ENCODE measurements around the gene EXOC6. TPM values are rescaled to one million over a fixed set of nuclear protein-coding genes. Genes with fewer than 3 reads are reported as not detected.
A peak's percentile ranks its signal among the peaks of the same experiment; 100 is the strongest.

EXOC6 gene
- total and polyA plus RNA-seq, 2 donors: 10.6 to 17.4 TPM

- H3K4me3 ChIP-seq (ENCODE audit: low read length in 2 of 2): no peak overlapping the region
- no peaks in the 10 kb centered on the region for H3K9me3 ChIP-seq (ENCODE audit: control insufficient read depth in 2 of 2, insufficient read depth in 1 of 2, low read length in 1 of 2)
- peaks cover 0 to 3% of the 10 kb centered on the region in 2 donors for H3K36me3 ChIP-seq (ENCODE audit: control insufficient read depth in 2 of 2, insufficient read depth in 2 of 2, low read length in 1 of 2)
- H3K27me3 ChIP-seq (ENCODE audit: control insufficient read depth in 2 of 2, insufficient read depth in 1 of 2, low read length in 1 of 2): no peaks in the 10 kb centered on the region
- WGBS: 97% methylated on average over 2 of the region's 2 CpGs
- no peak for DNase-seq (ENCODE audit: low read depth in 6 of 9, low spot score in 9 of 9)
- H3K27ac ChIP-seq (ENCODE audit: low read depth in 1 of 2, low read length in 1 of 2): no peak overlapping the region
- H3K4me1 ChIP-seq (ENCODE audit: control insufficient read depth in 2 of 2, insufficient read depth in 2 of 2, low read length in 2 of 2): no peaks in the 10 kb centered on the region
Observed at GRCh38 chr10:93028883-93029282, 180.6 kb downstream of the EXOC6 start.

- H3K27ac ChIP-seq (ENCODE audit: low read depth in 1 of 2, low read length in 1 of 2): no peak overlapping the region
- H3K36me3 ChIP-seq (ENCODE audit: control insufficient read depth in 2 of 2, insufficient read depth in 2 of 2, low read length in 1 of 2): peaks cover 0 to 3% of the 10 kb centered on the region in 2 donors
- no peaks in the 10 kb centered on the region for H3K4me1 ChIP-seq (ENCODE audit: control insufficient read depth in 2 of 2, insufficient read depth in 2 of 2, low read length in 2 of 2)
- no peaks in the 10 kb centered on the region for H3K9me3 ChIP-seq (ENCODE audit: control insufficient read depth in 2 of 2, insufficient read depth in 1 of 2, low read length in 1 of 2)
- no peak for DNase-seq (ENCODE audit: low read depth in 6 of 9, low spot score in 9 of 9)
- no peaks in the 10 kb centered on the region for H3K27me3 ChIP-seq (ENCODE audit: control insufficient read depth in 2 of 2, insufficient read depth in 1 of 2, low read length in 1 of 2)
- no peak overlapping the region for H3K4me3 ChIP-seq (ENCODE audit: low read length in 2 of 2)
Observed at GRCh38 chr10:93030409-93030808, 182.1 kb downstream of the EXOC6 start.

- no peak overlapping the region for H3K27ac ChIP-seq (ENCODE audit: low read depth in 1 of 2, low read length in 1 of 2)
- no peaks in the 10 kb centered on the region for H3K36me3 ChIP-seq (ENCODE audit: control insufficient read depth in 2 of 2, insufficient read depth in 2 of 2, low read length in 1 of 2)
- no peaks in the 10 kb centered on the region for H3K27me3 ChIP-seq (ENCODE audit: control insufficient read depth in 2 of 2, insufficient read depth in 1 of 2, low read length in 1 of 2)
- DNase-seq (ENCODE audit: low read depth in 6 of 9, low spot score in 9 of 9): no peak
- H3K4me1 ChIP-seq (ENCODE audit: control insufficient read depth in 2 of 2, insufficient read depth in 2 of 2, low read length in 2 of 2): no peaks in the 10 kb centered on the region
- H3K4me3 ChIP-seq (ENCODE audit: low read length in 2 of 2): no peak overlapping the region
- H3K9me3 ChIP-seq (ENCODE audit: control insufficient read depth in 2 of 2, insufficient read depth in 1 of 2, low read length in 1 of 2): no peaks in the 10 kb centered on the region
- WGBS: 95% methylated on average over 5 of the region's 5 CpGs
Observed at GRCh38 chr10:93032105-93032808, 183.9 kb downstream of the EXOC6 start.

- no peak overlapping the region for H3K27ac ChIP-seq (ENCODE audit: low read depth in 1 of 2, low read length in 1 of 2)
- no peak for DNase-seq (ENCODE audit: low read depth in 6 of 9, low spot score in 9 of 9)
- H3K4me3 ChIP-seq (ENCODE audit: low read length in 2 of 2): no peak overlapping the region
- no peaks in the 10 kb centered on the region for H3K9me3 ChIP-seq (ENCODE audit: control insufficient read depth in 2 of 2, insufficient read depth in 1 of 2, low read length in 1 of 2)
- WGBS: 100% methylated on average over 1 of the region's 1 CpG
- H3K4me1 ChIP-seq (ENCODE audit: control insufficient read depth in 2 of 2, insufficient read depth in 2 of 2, low read length in 2 of 2): no peaks in the 10 kb centered on the region
- H3K27me3 ChIP-seq (ENCODE audit: control insufficient read depth in 2 of 2, insufficient read depth in 1 of 2, low read length in 1 of 2): no peaks in the 10 kb centered on the region
- H3K36me3 ChIP-seq (ENCODE audit: control insufficient read depth in 2 of 2, insufficient read depth in 2 of 2, low read length in 1 of 2): no peaks in the 10 kb centered on the region
Observed at GRCh38 chr10:93032809-93033137, 184.5 kb downstream of the EXOC6 start.

- Histone ChIP-seq H3K36me3 (ENCODE audit: control insufficient read depth in 2 of 2, insufficient read depth in 2 of 2, low read length in 1 of 2) (no peaks in the 10 kb centered on the region), H3K9me3 (ENCODE audit: control insufficient read depth in 2 of 2, insufficient read depth in 1 of 2, low read length in 1 of 2) (no peaks in the 10 kb centered on the region), H3K4me3 (ENCODE audit: low read length in 2 of 2) (no peak overlapping the region), H3K27me3 (ENCODE audit: control insufficient read depth in 2 of 2, insufficient read depth in 1 of 2, low read length in 1 of 2) (no peaks in the 10 kb centered on the region), H3K27ac (ENCODE audit: low read depth in 1 of 2, low read length in 1 of 2) (no peak overlapping the region), H3K4me1 (ENCODE audit: control insufficient read depth in 2 of 2, insufficient read depth in 2 of 2, low read length in 2 of 2) (no peaks in the 10 kb centered on the region)
- no peak for DNase-seq (ENCODE audit: low read depth in 6 of 9, low spot score in 9 of 9)
- 94% methylated on average over 1 of the region's 1 CpG for WGBS
Observed at GRCh38 chr10:93034426-93034825, 186.1 kb downstream of the EXOC6 start.

GRCh38 chr10:93039110-93039509, 190.8 kb downstream of the EXOC6 start:
- 98% methylated on average over 1 of the region's 1 CpG for WGBS
- no peak for DNase-seq (ENCODE audit: low read depth in 6 of 9, low spot score in 9 of 9)

GRCh38 chr10:93039721-93040120, 191.4 kb downstream of the EXOC6 start:
- Histone ChIP-seq H3K27me3 (ENCODE audit: control insufficient read depth in 2 of 2, insufficient read depth in 1 of 2, low read length in 1 of 2) (no peaks in the 10 kb centered on the region), H3K9me3 (ENCODE audit: control insufficient read depth in 2 of 2, insufficient read depth in 1 of 2, low read length in 1 of 2) (no peaks in the 10 kb centered on the region), H3K4me3 (ENCODE audit: low read length in 2 of 2) (no peak overlapping the region), H3K36me3 (ENCODE audit: control insufficient read depth in 2 of 2, insufficient read depth in 2 of 2, low read length in 1 of 2) (no peaks in the 10 kb centered on the region), H3K4me1 (ENCODE audit: control insufficient read depth in 2 of 2, insufficient read depth in 2 of 2, low read length in 2 of 2) (no peaks in the 10 kb centered on the region), H3K27ac (ENCODE audit: low read depth in 1 of 2, low read length in 1 of 2) (no peak overlapping the region)
- DNase-seq (ENCODE audit: low read depth in 6 of 9, low spot score in 9 of 9): peak in 2 of 9 donors; percentile 15 to 33
- 11% methylated on average over 3 of the region's 3 CpGs for WGBS

More at GRCh38 chr10:93039110-93039509, 190.8 kb downstream of the EXOC6 start:
- Histone ChIP-seq H3K4me3 (ENCODE audit: low read length in 2 of 2) (no peak overlapping the region), H3K27me3 (ENCODE audit: control insufficient read depth in 2 of 2, insufficient read depth in 1 of 2, low read length in 1 of 2) (no peaks in the 10 kb centered on the region), H3K9me3 (ENCODE audit: control insufficient read depth in 2 of 2, insufficient read depth in 1 of 2, low read length in 1 of 2) (no peaks in the 10 kb centered on the region), H3K4me1 (ENCODE audit: control insufficient read depth in 2 of 2, insufficient read depth in 2 of 2, low read length in 2 of 2) (no peaks in the 10 kb centered on the region), H3K27ac (ENCODE audit: low read depth in 1 of 2, low read length in 1 of 2) (no peak overlapping the region), H3K36me3 (ENCODE audit: control insufficient read depth in 2 of 2, insufficient read depth in 2 of 2, low read length in 1 of 2) (no peaks in the 10 kb centered on the region)

GRCh38 chr10:93054486-93054885, 206.2 kb downstream of the EXOC6 start:
- Histone ChIP-seq H3K4me1 (ENCODE audit: control insufficient read depth in 2 of 2, insufficient read depth in 2 of 2, low read length in 2 of 2) (no peaks in the 10 kb centered on the region), H3K9me3 (ENCODE audit: control insufficient read depth in 2 of 2, insufficient read depth in 1 of 2, low read length in 1 of 2) (no peaks in the 10 kb centered on the region), H3K36me3 (ENCODE audit: control insufficient read depth in 2 of 2, insufficient read depth in 2 of 2, low read length in 1 of 2) (no peaks in the 10 kb centered on the region), H3K27ac (ENCODE audit: low read depth in 1 of 2, low read length in 1 of 2) (no peak overlapping the region), H3K27me3 (ENCODE audit: control insufficient read depth in 2 of 2, insufficient read depth in 1 of 2, low read length in 1 of 2) (peaks cover 0 to under 1% of the 10 kb centered on the region in 2 donors), H3K4me3 (ENCODE audit: low read length in 2 of 2) (no peak overlapping the region)
- 97% methylated on average over 3 of the region's 3 CpGs for WGBS
- no peak for DNase-seq (ENCODE audit: low read depth in 6 of 9, low spot score in 9 of 9)

GRCh38 chr10:93058139-93058538, 209.8 kb downstream of the EXOC6 start:
- Histone ChIP-seq H3K27ac (ENCODE audit: low read depth in 1 of 2, low read length in 1 of 2) (no peak overlapping the region), H3K27me3 (ENCODE audit: control insufficient read depth in 2 of 2, insufficient read depth in 1 of 2, low read length in 1 of 2) (peaks cover 36 to 37% of the 10 kb centered on the region in 2 donors), H3K9me3 (ENCODE audit: control insufficient read depth in 2 of 2, insufficient read depth in 1 of 2, low read length in 1 of 2) (peaks cover 0 to 1% of the 10 kb centered on the region in 2 donors), H3K4me3 (ENCODE audit: low read length in 2 of 2) (no peak overlapping the region), H3K36me3 (ENCODE audit: control insufficient read depth in 2 of 2, insufficient read depth in 2 of 2, low read length in 1 of 2) (no peaks in the 10 kb centered on the region), H3K4me1 (ENCODE audit: control insufficient read depth in 2 of 2, insufficient read depth in 2 of 2, low read length in 2 of 2) (peaks cover 9 to 14% of the 10 kb centered on the region in 2 donors)
- no peak for DNase-seq (ENCODE audit: low read depth in 6 of 9, low spot score in 9 of 9)
- WGBS: 98% methylated on average over 3 of the region's 3 CpGs

Data from thymus (tissue), 11 donors.